DND-41 (cell line): ENCODE results near the gene GPATCH8.

Experiments
- CTCF ChIP-seq: IDR thresholded peaks from 2 replicates; pipeline ENCODE4 v1.5.1; 2012; ENCODE audit warnings: borderline replicate concordance, low read length, moderate library complexity, mild to moderate bottlenecking; ENCODE audit not compliant: poor library complexity, severe bottlenecking; ENCODE audit errors: extremely low read depth
- EZH2 ChIP-seq: IDR thresholded peaks from 3 replicates; pipeline ENCODE4 v1.6.1; 2012; ENCODE audit warnings: borderline replicate concordance, low read depth, mild to moderate bottlenecking, moderate library complexity, low read length, inconsistent platforms; ENCODE audit not compliant: severe bottlenecking

GRCh38 chr17:44503147-44504029, at the start of gene GPATCH8:
- TF ChIP-seq CTCF: no peak
- TF ChIP-seq EZH2: no peak
